DND-41 (cell line): ENCODE data around the gene ATP4B.

Experiments used
- ATAC-seq: fragments of 200-7000 bp; cut with Tn5 transposase; 3 replicates; pipeline ENCODE4 v1.9.1; 2021; ENCODE audit warnings: low read depth; ENCODE audit not compliant: insufficient read depth
- DNase-seq: peaks from one replicate; pipeline ENCODE4 v3.0.0-alpha.2; 2020
- H2AFZ ChIP-seq: 2 replicates; pipeline ENCODE4 v1.6.0; 2012; ENCODE audit warnings: low read depth, low read length
- H3K27ac ChIP-seq: 2 replicates; pipeline ENCODE4 v1.5.1; 2012; ENCODE audit warnings: low read length, inconsistent platforms
- H3K27me3 ChIP-seq: fragments of 200-600 bp; sonication (generic); 2 replicates; pipeline ENCODE4 v1.6.0; 2012; ENCODE audit warnings: low read length, mild to moderate bottlenecking, inconsistent platforms; ENCODE audit not compliant: insufficient read depth, poor library complexity
- H3K36me3 ChIP-seq: 2 replicates; pipeline ENCODE4 v1.5.1; 2012; ENCODE audit warnings: low read length, inconsistent platforms; ENCODE audit not compliant: insufficient read depth
- H3K4me1 ChIP-seq: 2 replicates; pipeline ENCODE4 v1.5.1; 2012; ENCODE audit warnings: mild to moderate bottlenecking, low read length; ENCODE audit not compliant: insufficient read depth
- H3K4me2 ChIP-seq: 2 replicates; pipeline ENCODE4 v1.6.0; 2012; ENCODE audit warnings: mild to moderate bottlenecking, moderate library complexity, low read length, inconsistent platforms; ENCODE audit not compliant: insufficient read depth
- H3K4me3 ChIP-seq, 2 experiments: fragments of 200-600 bp in 1 of 2; shearing (Covaris generic) in 1 of 2; 2 replicates each; pipeline ENCODE4 v1.5.1; 2012 to 2016; ENCODE audit warnings: inconsistent platforms in 2 of 2, low read length in 2 of 2, mild to moderate bottlenecking in 2 of 2, low read depth in 1 of 2, moderate library complexity in 1 of 2
- H3K79me2 ChIP-seq: 2 replicates; pipeline ENCODE4 v1.6.0; 2012; ENCODE audit warnings: low read length, inconsistent platforms; ENCODE audit not compliant: insufficient read depth
- H3K9ac ChIP-seq: 2 replicates; pipeline ENCODE4 v1.6.0; 2012; ENCODE audit warnings: low read depth, mild to moderate bottlenecking, inconsistent platforms, low read length, moderate library complexity
- H3K9me3 ChIP-seq: 2 replicates; pipeline ENCODE4 v1.5.1; 2012; ENCODE audit warnings: low read length, moderate library complexity, mild to moderate bottlenecking, inconsistent platforms; ENCODE audit not compliant: insufficient read depth, severe bottlenecking
- H4K20me1 ChIP-seq: 2 replicates; pipeline ENCODE4 v1.6.0; 2012; ENCODE audit warnings: low read length; ENCODE audit not compliant: insufficient read depth
- EZH2 ChIP-seq: IDR thresholded peaks from 3 replicates; pipeline ENCODE4 v1.6.1; 2012; ENCODE audit warnings: borderline replicate concordance, low read depth, mild to moderate bottlenecking, moderate library complexity, low read length, inconsistent platforms; ENCODE audit not compliant: severe bottlenecking
- TF ChIP-seq, protein P1 (sequence below): IDR thresholded peaks from 2 replicates; pipeline ENCODE4 v1.5.1; 2012; ENCODE audit warnings: borderline replicate concordance, low read length, moderate library complexity, mild to moderate bottlenecking; ENCODE audit not compliant: poor library complexity, severe bottlenecking; ENCODE audit errors: extremely low read depth

The ATP4B gene

DNA sequence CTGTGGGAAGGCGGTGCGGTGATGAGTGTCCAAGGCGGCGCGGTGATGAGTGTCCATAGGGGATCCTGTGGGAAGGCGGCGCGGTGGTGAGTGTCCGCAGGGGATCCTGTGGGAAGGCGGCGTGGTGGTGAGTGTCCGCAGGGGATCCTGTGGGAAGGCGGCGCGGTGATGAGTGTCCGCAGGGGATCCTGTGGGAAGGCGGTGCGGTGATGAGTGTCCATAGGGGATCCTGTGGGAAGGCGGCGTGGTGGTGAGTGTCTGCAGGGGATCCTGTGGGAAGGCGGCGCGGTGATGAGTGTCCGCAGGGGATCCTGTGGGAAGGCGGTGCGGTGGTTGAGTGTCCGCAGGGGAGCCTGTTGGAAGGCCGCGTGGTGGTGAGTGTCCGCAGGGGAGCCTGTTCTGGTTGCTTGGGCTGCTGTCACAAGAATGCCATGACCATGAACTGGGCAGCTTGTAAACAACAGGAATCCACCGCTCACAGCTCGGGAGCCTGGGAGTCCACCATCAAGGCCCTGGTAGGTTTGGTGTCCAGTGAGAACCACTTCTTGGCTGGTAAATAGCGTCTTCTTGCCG, 52.0 kb downstream of the ATP4B start:
- peak overlapping the region; percentile 39; the same call in 1 of the 2 replicates for H3K27ac ChIP-seq
- peaks cover 85% of the 10 kb centered on the region for H3K36me3 ChIP-seq

GRCh38 chr13:113605461-113605860, 52.5 kb downstream of the ATP4B start:
- Histone ChIP-seq H3K4me3 (no peak overlapping the region), H4K20me1 (peaks cover 100% of the 10 kb centered on the region), H3K27ac (no peak overlapping the region), H3K9me3 (no peaks in the 10 kb centered on the region), H3K27me3 (no peaks in the 10 kb centered on the region), H2AFZ (no peak overlapping the region), H3K4me1 (0 out of 2 replicates have a peak, but pooled peaks cover 6% of the 10 kb centered on the region), H3K36me3 (peaks cover 85% of the 10 kb centered on the region), H3K79me2 (peaks cover 100% of the 10 kb centered on the region), H3K9ac (no peak overlapping the region), H3K4me2 (no peak overlapping the region)
- TF ChIP-seq, protein P1, sequence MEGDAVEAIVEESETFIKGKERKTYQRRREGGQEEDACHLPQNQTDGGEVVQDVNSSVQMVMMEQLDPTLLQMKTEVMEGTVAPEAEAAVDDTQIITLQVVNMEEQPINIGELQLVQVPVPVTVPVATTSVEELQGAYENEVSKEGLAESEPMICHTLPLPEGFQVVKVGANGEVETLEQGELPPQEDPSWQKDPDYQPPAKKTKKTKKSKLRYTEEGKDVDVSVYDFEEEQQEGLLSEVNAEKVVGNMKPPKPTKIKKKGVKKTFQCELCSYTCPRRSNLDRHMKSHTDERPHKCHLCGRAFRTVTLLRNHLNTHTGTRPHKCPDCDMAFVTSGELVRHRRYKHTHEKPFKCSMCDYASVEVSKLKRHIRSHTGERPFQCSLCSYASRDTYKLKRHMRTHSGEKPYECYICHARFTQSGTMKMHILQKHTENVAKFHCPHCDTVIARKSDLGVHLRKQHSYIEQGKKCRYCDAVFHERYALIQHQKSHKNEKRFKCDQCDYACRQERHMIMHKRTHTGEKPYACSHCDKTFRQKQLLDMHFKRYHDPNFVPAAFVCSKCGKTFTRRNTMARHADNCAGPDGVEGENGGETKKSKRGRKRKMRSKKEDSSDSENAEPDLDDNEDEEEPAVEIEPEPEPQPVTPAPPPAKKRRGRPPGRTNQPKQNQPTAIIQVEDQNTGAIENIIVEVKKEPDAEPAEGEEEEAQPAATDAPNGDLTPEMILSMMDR, result no peak
- TF ChIP-seq EZH2, result no peak
- DNase-seq, result no peak
- ATAC-seq, result no peak

More for the DNA sequence above, 52.0 kb downstream of the ATP4B start:
- peaks cover 100% of the 10 kb centered on the region for H3K79me2 ChIP-seq
- H3K4me2 ChIP-seq, result no peak overlapping the region
- no peaks in the 10 kb centered on the region for H3K9me3 ChIP-seq
- peaks cover 100% of the 10 kb centered on the region for H4K20me1 ChIP-seq
- no peak overlapping the region for H3K4me3 ChIP-seq
- H3K4me1 ChIP-seq, result 0 out of 2 replicates have a peak, but pooled peaks cover 6% of the 10 kb centered on the region
- DNase-seq, result no peak
- no peak for TF ChIP-seq EZH2
- TF ChIP-seq, protein P1, result no peak
- no peaks in the 10 kb centered on the region for H3K27me3 ChIP-seq
- ATAC-seq, result no peak
- no peak overlapping the region for H3K9ac ChIP-seq
- H2AFZ ChIP-seq, result no peak overlapping the region

- Histone ChIP-seq H3K27ac (no peak overlapping the region), H4K20me1 (peaks cover 100% of the 10 kb centered on the region), H2AFZ (no peak overlapping the region), H3K9me3 (no peaks in the 10 kb centered on the region), H3K9ac (no peak overlapping the region), H3K36me3 (peaks cover 85% of the 10 kb centered on the region), H3K4me3 (no peak overlapping the region), H3K4me2 (no peak overlapping the region), H3K79me2 (peaks cover 100% of the 10 kb centered on the region), H3K27me3 (no peaks in the 10 kb centered on the region), H3K4me1 (0 out of 2 replicates have a peak, but pooled peaks cover 6% of the 10 kb centered on the region)
- TF ChIP-seq, protein P1, result no peak
- TF ChIP-seq EZH2, result no peak
- no peak for DNase-seq
- ATAC-seq, result no peak
These were observed 53.8 kb downstream of the ATP4B start for GRCh38 chr13:113604186-113604585.
